ENCODE data around the gene EYS. TPM values are rescaled to one million over a fixed set of nuclear protein-coding genes. Genes with fewer than 3 reads are reported as not detected.

EYS gene
- total and polyA plus RNA-seq, 9 of the 15 experiments (the other 6 are each of a cell fraction or from before 2014, with no cell fraction given): 0.03 to 0.36 (median 0.10) TPM; not detected in 2

GRCh38 chr6:64630901-64631300 lies 1076.1 kb downstream of the EYS start:
- Histone ChIP-seq H3K9ac (ENCODE audit: insufficient read depth in 1 of 2, low read depth in 2 of 2, low read length in 2 of 2) (no peak overlapping the region), H3K9me1 (ENCODE audit: control insufficient read depth, insufficient read depth, low read length) (no peaks in the 10 kb centered on the region), H3K27me3 (ENCODE audit: control insufficient read depth in 2 of 2, insufficient read depth in 2 of 2, low read length in 2 of 2) (no peaks in the 10 kb centered on the region), H3K27ac (ENCODE audit: extremely low read depth, low read depth, low read length) (no peak overlapping the region), H3K9me3 (replicated peaks; ENCODE audit: control insufficient read depth, insufficient read depth, low read depth, low read length) (no peaks in the 10 kb centered on the region), H3K36me3 (ENCODE audit: control insufficient read depth, insufficient read depth, low read length) (no peaks in the 10 kb centered on the region), H3K4me2 (ENCODE audit: insufficient read depth, low read length) (no peak overlapping the region), H3K79me2 (ENCODE audit: control insufficient read depth, insufficient read depth, low read length) (no peaks in the 10 kb centered on the region), H3K4me3 (no peak overlapping the region), H4K20me1 (replicated peaks; ENCODE audit: control insufficient read depth, insufficient read depth, low read length) (no peaks in the 10 kb centered on the region), H3K4me1 (replicated peaks in 1 of 2; ENCODE audit: control insufficient read depth in 2 of 2, insufficient read depth in 2 of 2, low read length in 2 of 2) (no peaks in the 10 kb centered on the region), H2AFZ (ENCODE audit: low read depth, low read length) (no peak overlapping the region)
- no peak for FAIRE-seq
- in situ Hi-C loops (cut with MboI) (no loop called here), intact Hi-C loops (cut with micrococcal nuclease) (no loop called here)
- POLR2A ChIA-PET: no interaction called here
- TF ChIP-seq ARID1B (IDR thresholded peaks at IDR 0.05) (no peak), TOE1 (IDR thresholded peaks at IDR 0.05; ENCODE audit: borderline replicate concordance) (no peak), TOE1 (CRISPR knock-in tag; IDR thresholded peaks at IDR 0.05; ENCODE audit: borderline replicate concordance, low read depth) (no peak), HNRNPLL (IDR thresholded peaks at IDR 0.05; ENCODE audit: low read depth, low read length, poor library complexity, severe bottlenecking) (no peak), FOXP4 (CRISPR knock-in tag; IDR thresholded peaks at IDR 0.05; ENCODE audit: borderline replicate concordance) (no peak), ZBTB49 (CRISPR knock-in tag; IDR thresholded peaks at IDR 0.05; ENCODE audit: borderline replicate concordance) (no peak), ATF6 (CRISPR knock-in tag; IDR thresholded peaks at IDR 0.05) (no peak), CTCF (IDR thresholded peaks at IDR 0.05 in 2 of 3, conservative IDR thresholded peaks at IDR 0.05 in 1 of 3; ENCODE audit: insufficient read depth in 2 of 3, low read depth in 1 of 3, low read length in 3 of 3) (no peak), NCOA2 (IDR thresholded peaks at IDR 0.05; ENCODE audit: partially characterized antibody in 2 of 2) (no peak), ZNF695 (CRISPR knock-in tag; IDR thresholded peaks at IDR 0.05) (no peak), ZNF311 (CRISPR knock-in tag; IDR thresholded peaks at IDR 0.05) (no peak), DPF2 (IDR thresholded peaks at IDR 0.05) (no peak)
- no TSS peak for BruUV-seq (replicated peaks)
- ATAC-seq: no peak
- WGBS (ENCODE audit: insufficient coverage, low coverage, missing lambda C conversion rate): 0% methylated on average over 2 of the region's 2 CpGs
- no peak for DNase-seq (ENCODE audit: extremely low read depth in 1 of 4, low spot score in 3 of 4)
- CTCF ChIA-PET (ENCODE audit: low intra/inter-chr PET ratio): no interaction called here
